ENCODE results near the gene CRAT.

The CRAT gene

DNA sequence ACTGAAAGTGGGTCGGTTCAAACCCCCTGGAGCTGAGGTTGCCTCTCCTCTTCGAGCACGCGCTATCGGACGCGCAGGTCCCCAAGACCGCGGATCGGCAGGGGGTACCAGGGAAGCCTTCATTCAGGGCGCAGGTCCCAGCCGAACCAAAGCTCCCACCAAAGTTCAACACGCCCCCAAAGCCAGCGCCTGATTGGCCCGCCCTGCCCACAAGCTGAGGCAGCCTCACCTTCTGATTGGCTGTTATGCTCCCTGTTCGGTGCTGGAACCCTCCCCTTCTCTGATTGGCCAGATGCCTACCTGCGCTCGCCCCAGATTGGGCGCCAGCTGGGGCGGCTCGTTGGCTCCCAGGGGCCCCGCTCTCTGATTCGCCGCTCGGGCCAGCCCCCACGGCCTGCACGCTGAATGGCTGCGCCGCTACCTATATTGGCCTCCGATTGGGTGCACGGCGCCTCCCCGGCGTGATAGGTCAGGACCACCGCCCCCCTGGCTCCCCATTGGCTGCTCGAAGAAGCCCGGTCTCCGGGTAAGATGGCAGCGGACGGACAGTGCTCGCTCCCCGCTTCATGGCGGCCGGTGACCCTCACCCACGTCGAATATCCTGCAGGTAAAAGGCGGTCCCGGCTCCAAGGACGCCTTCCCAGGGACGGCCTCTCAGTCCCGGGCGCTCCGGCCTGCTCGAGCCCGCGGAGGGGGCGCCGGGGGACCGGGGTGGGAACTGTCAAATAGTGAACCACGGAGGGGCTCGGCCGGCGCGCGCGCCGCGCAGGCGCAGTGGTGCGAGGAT is 29.8 kb downstream of the CRAT start, which contains the start of gene DOLPP1:
Gene DOLPP1 (plus strand): TSS at position 511 of the 787 bp plus-strand sequence. CDS start 21 bp downstream, at position 532.
- DNase-seq = peak; percentile 100

DNA sequence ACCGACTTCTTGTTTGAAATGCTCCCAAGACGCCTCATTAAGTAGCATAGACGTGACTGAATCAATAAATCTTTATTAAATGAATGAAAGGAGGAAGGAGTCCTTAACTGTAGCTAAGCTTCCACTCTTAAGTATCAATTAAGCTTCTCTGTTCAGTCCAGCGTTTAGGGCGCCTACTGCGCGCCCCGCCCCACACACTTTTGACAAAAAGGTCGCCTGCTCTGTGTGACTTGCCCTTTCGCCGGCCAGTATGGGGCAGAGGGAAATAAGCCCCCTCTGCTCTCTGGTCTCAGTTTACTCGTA is 30.3 kb downstream of the CRAT start:
- no peak for DNase-seq

DNA sequence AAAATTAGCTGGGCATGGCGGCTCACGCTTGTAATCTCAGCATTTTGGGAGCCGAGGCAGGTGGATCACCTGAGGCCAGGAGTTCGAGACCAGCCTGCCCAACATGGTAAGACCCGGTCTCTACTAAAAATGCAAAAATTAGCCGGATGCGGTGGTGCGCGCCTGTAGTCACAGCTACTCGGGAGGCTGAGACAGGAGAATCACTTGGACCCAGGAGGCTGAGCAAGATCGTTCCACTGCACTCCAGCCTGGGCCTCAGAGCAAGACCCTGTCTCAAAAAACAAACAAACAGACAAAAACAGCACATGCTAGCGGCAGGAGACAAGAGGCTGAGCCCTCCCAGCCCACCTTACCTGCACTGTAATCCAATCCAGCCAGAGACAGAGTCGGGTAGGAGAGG is 30.8 kb downstream of the CRAT start:
- no peak for DNase-seq

DNA sequence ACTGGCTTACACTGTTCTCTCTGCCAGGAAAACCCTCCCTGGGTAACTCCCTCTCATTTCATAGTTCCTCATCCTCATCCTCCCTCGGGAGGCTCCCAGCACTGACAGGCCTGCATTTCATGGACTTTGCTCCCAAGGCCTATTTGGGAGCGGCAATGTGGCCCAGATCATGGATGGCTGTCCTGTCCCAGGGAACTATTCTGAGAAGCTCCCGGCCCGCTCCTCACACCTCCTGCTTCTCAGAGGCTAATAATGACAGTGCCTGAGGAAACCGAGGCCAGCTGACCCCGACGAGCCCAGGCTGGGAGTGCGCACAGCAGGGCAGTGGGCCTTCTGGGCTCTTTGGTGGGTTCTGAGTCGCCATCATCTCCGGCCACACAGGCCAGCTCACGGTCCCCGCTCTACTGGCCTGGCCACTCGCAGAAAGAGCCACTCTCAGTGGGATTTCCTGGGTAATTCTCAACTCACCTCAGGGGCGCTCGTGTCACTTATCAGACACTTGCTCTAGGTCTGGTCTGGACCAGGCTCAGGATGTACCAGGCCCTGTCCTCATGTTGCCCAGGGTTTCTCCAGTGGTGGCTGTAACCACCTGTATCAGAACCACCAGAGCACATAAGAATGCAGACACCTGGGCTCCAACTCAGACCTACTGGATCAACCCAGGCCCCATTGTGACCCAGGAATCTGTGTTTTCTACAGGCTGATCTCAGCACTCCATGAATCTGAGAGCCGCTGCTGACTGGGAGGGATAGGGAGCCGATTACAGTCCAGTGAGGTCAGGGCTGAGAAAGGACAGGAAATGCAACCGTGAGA is 31.7 kb downstream of the CRAT start:
- DNase-seq = no peak

DNA sequence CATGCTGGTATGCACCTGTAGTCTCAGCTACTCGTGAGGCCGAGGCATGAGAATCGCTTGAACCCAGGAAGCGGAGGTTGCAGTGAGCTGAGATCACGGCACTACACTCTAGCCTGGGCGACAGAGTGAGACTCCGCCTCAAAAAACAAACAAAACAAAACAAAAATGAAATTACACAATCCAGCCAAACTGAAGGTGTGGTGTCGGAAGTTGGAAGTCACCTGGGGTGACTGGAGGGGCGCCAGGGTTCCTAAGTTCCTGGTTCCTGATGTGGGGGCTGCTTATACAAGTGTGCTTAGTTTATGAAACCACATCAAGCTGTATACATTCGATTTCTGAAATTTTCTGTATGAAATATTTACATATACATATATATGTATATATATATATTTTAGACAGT is 33.4 kb downstream of the CRAT start:
- no peak for DNase-seq

DNA sequence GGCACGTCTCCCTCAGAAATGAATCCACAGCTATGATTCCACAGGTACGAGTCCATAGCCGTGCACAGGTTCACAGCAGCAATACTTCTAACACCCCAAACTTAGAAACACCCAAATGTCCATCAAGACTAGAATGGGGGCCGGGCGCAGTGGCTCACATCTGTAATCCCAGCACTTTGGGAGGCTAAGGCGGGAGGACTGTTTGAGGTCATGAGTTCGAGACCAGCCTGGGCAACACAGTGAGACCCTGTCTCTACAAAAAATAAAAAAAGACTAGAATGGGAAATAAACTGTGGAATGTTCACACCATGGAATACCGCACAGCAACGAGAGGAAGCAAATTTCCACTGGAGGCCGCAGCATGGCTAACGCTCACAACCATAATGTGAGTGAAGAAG is 34.0 kb downstream of the CRAT start:
- no peak for DNase-seq

DNA sequence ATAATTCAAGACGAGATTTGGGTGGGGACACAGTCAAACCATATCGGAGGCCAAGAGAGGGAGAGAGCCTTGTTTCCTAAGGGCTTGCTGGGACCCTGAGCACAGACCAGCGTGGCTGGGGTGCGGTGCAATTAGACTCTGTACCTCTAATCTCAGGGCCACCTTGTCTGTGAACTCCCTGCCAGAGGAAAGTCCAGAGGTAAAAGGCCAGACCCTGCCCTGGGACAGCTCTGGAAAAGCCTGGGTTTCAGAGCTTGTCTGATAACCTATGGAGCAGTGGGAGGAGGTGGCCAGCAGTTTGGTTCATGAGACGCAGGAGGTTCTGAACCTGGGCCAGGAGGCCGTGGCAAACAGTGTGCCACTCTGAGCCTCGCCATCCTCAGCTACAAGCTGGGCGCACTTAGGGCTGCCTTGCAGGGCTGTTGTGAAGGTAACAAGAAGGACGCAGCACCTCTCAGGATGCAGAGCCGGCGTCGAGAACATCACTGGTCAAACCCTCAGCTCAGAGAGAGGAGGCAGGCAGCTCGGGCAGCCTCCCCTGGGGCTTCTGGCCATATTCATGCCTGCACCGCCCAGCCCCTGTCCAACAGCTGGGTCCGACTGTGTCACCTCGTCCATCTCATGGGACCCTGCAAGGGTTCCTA is 34.5 kb downstream of the CRAT start:
- no peak for DNase-seq

DNA sequence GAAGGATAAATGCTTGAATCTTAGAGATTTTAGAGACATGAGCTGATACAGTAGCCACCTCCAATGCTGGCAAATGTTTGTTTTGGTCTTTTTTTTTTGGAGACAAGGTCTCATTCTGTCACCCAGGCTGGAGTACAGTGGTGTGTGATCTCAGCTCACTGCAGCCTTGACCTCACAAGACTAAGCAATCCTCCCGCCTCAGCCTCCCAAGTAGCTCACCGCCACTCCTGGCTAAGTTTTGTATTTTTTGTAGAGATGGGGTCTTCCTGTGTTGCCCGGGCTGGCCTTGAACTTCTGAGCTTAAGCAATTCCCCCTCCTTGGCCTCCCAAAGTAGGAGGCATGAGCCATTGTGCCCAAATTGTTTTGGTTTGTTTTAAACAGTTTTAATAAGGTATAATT is 36.5 kb downstream of the CRAT start:
- no peak for DNase-seq

DNA sequence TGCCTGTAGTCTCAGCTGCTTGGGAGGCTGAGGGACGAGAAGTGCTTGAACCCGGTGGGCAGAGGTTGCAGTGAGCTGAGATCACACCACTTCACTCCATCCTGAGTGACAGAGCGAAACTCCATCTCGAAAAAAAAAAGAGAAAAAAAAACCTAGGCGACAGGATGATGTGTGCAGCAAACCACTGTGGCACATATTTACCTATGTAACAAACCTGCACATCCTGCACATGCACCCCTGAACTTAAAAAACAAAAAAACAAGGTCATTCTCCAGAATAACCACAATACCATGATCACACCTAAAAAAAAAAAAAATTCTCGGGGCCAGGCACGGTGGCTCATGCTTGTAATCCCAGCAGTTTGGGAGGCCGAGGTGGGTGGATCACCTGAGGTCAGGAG is 37.2 kb downstream of the CRAT start:
- no peak for DNase-seq

DNA sequence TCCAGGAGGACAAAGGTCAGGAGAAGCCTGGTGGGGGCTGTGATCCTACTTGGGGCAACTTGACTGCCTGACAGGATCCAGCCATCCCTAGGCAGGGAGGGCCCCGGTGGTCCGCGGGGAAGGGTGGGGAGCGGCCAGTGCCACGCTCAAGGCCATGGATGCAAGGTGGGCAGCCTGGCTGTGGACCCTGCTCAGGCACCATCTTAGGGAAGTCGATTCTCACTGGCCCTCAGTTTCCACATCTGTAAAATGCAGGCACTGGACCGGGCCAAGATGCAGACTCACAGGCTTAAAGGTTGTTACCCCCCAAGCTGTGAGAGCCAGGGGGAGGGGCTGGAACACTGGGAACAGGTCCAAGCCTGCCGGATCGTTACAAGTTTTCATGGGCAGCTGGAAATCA is 38.4 kb downstream of the CRAT start:
- DNase-seq = no peak

DNA sequence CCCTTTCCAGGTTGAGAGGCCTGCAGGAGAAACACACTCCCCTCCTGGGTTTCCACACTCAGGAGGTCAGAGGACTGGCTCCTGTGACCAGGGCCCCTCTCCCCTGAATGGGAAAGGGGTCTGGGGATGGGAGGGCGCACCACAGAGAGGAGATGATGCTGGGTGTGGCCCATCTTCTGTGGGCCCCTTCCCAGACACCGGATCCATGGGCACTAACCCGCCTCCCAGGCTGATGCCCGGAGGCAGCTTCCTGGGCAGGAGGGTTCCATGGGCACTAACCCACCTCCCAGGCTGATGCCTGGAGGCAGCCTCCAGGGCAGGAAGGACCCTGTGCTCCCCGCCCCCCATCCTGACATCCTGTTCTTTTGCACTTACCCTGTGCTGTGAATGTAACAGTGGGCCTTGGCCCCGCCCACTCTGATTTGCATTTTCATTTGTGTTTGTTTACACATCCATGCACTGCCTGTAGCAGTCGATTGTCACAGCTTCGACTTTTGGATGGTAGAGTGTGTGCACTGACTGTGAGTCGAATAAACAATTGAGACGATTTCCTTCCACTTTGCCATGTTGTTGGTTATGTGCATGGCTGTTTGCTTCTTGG is 39.0 kb downstream of the CRAT start:
- DNase-seq = no peak

DNA sequence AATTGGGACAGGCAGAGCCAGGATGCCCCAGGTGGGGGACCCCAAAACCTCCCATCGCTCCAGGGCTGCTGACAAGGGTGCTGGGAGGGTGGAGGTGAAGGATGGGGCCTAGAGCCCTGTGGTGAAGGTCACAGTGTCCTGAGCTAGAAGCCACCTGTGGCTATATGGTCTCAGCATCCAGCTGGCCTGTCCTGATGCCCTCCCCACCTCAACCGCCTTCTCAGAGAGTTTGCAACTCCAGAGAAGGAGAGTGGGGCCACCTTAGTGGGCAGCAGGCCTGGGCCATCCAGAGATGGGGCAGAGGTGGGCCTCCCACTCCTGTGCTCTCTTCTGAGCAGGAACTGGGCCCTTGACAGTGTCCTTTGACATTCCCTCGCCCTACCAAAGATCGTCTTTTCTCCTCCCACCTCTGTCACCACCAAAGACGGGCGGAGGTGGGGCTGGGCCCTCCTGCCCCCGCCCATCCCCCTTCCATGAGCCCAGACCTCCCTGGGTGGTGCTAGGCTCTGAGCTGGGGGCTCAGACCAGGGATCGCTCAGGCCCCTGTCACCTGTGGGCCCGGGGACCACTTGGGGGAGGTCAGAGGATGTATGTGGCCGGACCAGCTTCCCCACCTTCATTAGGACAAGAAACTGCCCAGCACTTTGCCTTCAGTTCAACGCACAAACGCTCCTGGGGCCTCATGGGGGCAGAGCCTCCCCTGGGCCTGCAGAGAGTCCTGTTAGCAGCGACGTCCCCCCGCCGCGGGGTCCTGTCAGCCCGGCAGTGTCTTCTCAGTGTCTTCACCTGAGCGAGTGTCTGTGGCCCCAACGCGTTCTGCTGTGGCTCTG is 39.7 kb downstream of the CRAT start:
- DNase-seq = no peak

DNA sequence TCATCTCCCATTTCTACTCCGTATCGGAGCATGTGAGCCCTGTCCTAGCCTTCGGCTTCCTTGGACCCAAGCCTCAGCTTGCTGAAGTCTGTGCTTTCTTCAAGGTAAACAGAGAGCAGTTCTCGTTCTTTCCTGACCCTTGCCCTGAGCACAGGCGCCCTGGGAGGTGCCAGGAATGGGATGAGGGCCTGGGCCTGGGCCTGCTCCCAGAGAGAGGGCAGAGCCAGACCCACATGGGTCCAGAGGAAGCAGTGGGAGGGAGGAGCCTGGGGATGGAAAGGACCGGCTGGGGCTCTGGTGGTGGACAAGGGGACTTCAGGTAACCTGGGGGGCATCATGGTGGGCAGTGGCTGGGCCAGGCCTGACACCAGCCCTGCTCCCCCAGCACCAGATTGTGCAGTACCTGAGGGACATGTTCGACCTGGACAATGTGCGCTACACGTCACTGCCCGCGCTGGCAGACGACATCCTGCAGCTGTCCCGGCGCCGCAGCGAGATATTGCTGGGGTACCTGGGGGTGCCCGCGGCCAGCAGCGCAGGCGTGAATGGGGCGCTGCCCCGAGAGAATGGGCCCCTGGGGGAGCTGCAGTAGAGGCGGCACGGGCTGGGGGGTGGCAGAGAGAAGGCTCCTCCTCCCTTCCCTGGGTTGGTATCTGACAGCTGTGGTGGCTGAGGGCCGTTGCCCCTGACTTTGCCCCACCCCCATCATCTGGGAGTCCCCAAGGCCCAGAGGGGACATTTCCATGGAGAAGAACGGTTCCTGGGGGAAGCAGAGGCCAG is 40.5 kb downstream of the CRAT start:
- no peak for DNase-seq

DNA sequence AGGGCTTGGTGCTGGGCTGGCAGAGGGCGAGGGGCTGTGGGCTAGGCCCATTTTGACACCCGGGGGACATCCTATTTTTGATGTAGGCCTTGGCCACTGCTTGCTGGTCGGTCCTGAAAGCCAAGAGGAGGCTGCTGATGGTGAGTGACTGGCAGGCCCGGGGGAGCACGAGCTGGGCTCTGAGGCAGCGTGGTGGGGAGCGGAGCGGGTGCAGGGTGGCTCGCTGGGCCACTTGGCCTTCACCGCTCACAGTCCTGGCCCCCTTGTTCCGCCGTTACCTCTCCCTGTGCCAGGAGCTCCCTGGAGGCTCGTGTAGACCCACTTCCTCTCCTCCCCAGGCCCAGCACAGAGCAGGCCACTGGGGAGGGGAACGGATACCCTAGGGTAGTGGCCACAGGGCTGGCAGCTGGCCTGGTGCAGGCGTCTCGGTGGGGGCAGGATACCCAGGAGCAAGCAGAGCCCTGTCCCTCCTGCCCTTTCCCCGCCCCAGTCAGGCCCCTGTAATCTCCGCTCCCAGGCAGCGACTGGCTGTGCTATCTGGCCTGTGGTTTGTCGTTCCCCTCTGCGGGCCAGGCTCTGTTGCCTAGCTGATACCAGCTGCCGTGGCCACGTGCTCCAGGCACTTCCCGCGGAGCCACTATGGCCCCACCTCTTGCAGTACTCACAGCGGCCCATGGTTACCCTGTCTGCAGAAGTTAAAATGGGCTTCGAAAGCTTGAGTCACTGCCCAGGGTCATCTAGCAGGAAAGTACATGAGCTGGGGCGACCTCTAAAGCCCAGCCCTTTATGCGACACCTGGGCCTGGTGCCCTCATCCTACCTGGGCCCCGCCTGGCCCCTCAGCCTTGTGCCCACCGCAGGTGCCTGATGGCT is 41.4 kb downstream of the CRAT start:
- no peak for DNase-seq

DNA sequence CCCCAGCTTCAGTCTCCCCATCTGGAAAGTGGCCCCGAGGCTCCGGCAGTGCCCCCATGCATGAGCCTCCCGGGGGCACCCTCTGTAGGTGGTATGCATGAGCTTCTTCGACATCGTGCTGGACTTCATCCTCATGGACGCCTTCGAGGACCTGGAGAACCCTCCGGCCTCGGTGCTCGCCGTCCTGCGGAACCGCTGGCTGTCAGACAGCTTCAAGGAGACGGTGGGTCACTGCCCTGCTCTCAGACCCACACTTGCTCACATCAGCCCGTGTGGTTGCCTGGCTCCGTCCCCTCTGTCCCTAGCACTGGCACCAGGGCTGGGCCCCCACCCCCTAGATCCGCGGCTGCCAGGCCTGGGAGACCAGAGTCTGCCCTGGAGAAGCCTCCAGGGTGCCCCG is 42.5 kb downstream of the CRAT start:
- no peak for DNase-seq

DNA sequence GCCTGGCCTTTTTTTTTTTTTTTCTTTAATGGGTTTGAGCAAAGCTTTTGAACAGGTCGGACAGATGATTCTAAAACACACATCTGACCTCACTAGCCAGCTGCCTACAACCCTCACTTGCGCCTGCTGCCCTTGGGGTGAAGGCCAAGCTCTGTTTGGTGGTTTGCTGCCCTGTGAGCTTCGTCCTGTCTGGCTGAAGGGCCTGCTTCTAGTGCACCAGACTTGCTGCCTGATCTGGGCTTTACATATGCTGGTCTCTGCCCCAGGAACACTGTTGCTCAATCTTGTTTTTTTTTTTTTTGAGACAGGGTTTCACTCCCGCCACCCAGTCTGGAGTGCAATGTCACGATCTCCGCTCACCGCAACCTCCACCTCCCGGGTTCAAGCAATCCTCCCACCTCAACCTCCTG is 46.1 kb downstream of the CRAT start:
- no peak for DNase-seq

DNA sequence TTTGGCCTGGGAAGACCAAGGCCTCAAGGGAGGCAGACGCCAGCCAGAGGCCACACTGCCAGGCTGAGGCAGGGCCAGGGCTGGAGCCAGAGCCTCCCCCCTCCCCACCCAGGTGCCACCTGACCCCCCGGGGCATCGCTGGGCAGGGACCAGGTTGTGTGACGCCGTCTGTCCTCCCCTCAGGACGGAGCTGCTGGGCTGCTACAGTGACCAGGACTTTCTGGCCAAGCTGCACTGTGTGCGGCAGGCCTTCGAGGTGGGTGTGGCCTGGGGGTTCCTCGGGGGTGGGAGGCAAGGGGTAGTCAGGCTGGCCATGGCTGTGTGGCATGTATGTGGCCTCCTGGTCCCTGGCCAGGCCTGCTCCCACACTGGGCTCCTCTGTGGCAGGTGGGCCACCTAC is 47.5 kb downstream of the CRAT start:
- DNase-seq = no peak

DNA sequence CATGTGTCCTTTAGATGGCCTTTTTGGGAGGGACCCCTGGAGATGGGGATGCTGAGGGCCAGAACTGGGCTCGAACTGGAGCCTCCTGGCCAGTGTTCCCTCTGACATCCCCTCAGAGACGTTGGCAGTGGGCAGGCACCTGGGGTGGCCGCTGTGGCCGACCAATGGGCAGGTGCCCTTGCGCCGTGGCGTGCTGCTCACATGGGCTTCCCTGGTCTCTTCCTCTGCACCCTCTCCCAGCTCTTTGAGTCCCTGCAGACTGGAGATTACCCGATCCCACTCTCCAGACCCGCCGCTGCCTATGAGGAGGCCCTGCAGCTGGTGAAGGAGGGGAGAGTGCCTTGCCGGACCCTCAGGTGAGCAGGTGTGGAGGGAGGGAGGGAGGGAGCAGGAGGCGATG is 49.6 kb downstream of the CRAT start:
- no peak for DNase-seq

DNA sequence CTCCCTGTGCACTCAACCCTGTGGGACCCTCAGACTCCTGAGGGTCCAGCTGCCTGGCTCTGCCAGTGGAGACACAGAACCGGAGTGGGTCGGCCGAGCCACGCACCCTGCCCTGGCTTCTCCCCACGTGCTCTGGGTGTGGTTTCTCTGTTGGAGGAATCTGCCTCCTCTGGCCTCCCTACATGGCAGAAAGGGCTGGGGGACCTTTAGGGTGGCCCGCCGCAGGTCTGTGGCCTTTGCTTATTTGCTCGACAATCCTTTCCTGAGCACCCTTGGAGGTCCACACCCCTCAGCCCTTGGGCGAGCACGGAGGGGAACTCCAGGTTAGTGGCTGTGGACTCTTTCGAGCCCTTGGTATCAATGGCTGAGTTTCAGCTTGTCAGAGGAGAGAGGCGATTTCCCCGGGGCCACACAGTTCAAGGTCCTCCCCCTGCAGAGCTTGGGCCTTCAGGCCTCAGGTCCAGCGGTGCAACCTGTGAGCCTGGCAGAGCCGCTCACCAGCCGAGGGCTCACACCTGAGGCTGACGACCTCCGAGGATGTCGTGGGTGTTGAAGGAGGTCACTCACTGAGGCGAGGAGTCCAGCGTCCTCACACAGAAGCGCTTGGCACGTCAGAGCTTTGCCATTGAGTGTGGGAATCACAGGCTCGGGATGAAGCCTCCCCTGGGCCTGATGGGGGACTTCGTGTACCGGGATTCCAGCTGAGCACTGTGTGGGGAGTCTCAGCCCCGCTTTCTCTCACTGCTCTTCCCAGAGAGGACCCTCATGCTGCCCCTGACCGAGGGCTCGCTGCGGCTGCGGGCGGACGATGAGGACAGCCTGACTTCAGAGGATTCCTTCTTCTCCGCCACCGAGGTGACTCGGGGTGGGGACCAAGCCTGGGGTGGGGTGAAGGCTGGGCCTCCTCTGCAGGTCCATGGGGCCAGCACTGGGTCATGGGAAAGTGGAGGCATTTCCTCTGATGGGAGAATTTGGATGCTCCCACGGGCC is 50.5 kb downstream of the CRAT start:
- DNase-seq = no peak
